Spleen (tissue), 11 donors: ENCODE results near the gene MAMDC2. TPM values are rescaled to one million over a fixed set of nuclear protein-coding genes. Genes with fewer than 3 reads are reported as not detected.

Experiments
- DNase-seq: peaks from one replicate; pipeline ENCODE4 v3.0.0-alpha.2; 2020
- H3K27ac ChIP-seq, 8 donors: fragments of 200-600 bp; sonication (generic) in 7 of 8; 1 replicate in 4 of 8; 2 replicates in 4 of 8; pipeline versions ENCODE4 v1.5.0 to v1.8.0; 2016 to 2021; ENCODE audit warnings: inconsistent platforms in 4 of 8, mild to moderate bottlenecking in 4 of 8, moderate library complexity in 1 of 8
- H3K27me3 ChIP-seq, 7 donors: fragments of 200-600 bp; sonication (generic) in 6 of 7; replicated peaks in 1 of 7; 1 replicate in 4 of 7; 2 replicates in 3 of 7; pipeline versions ENCODE4 v1.5.0 to v1.8.0; 2016 to 2021; ENCODE audit warnings: inconsistent platforms in 3 of 7, mild to moderate bottlenecking in 1 of 7
- H3K36me3 ChIP-seq, 6 donors: fragments of 200-600 bp; sonication (generic) in 5 of 6; 1 replicate in 4 of 6; 2 replicates in 2 of 6; pipeline versions ENCODE4 v1.5.0 to v1.8.0; 2016 to 2021; ENCODE audit warnings: inconsistent platforms in 2 of 6
- H3K4me1 ChIP-seq, 6 donors: fragments of 200-600 bp; sonication (generic) in 5 of 6; 1 replicate in 3 of 6; 2 replicates in 3 of 6; pipeline versions ENCODE4 v1.5.0 to v1.8.0; 2016 to 2021; ENCODE audit warnings: inconsistent platforms in 3 of 6
- H3K4me3 ChIP-seq, 8 donors: fragments of 200-600 bp; sonication (generic) in 7 of 8; 1 replicate in 4 of 8; 2 replicates in 4 of 8; pipeline versions ENCODE4 v1.5.0 to v1.8.0; 2016 to 2021; ENCODE audit warnings: inconsistent platforms in 4 of 8, mild to moderate bottlenecking in 4 of 8, moderate library complexity in 2 of 8
- H3K9me3 ChIP-seq, 8 donors: fragments of 200-600 bp; sonication (generic) in 7 of 8; 1 replicate in 4 of 8; 2 replicates in 4 of 8; pipeline versions ENCODE4 v1.5.0 to v1.8.0; 2016 to 2021; ENCODE audit warnings: inconsistent platforms in 4 of 8
- CTCF ChIP-seq, 11 experiments: fragments of 200-600 bp in 7 of 11; fragments of 450-650 bp in 4 of 11; sonication (generic) in 4 of 11; IDR thresholded peaks in 8 of 11; conservative IDR thresholded peaks in 3 of 11; 1 replicate in 7 of 11; 2 replicates in 4 of 11; pipeline versions ENCODE4 v1.4.0 to v1.8.0; 2016 to 2021; ENCODE audit warnings: antibody characterized with exemption in 11 of 11, inconsistent platforms in 4 of 11, mild to moderate bottlenecking in 1 of 11
- POLR2A ChIP-seq, 3 donors: fragments of 450-650 bp; IDR thresholded peaks; one replicate each; pipeline ENCODE4 v1.5.1; 2017; ENCODE audit warnings: antibody characterized with exemption in 3 of 3, mild to moderate bottlenecking in 1 of 3
- POLR2AphosphoS5 ChIP-seq, 3 donors: sonication (generic); formaldehyde crosslinking; IDR thresholded peaks; one replicate each; pipeline ENCODE4 v1.5.1; 2017; ENCODE audit warnings: antibody characterized with exemption in 3 of 3
- WGBS, 5 donors: extraction: QIAGEN DNeasy Blood & Tissue Kit in 3 of 5; methylation state at CpG; one replicate each; pipeline versions ENCODE4 v1.1.5 to v1.1.7; 2013 to 2018; 5-methylcytosine and 5-hydroxymethylcytosine counted together
- intact Hi-C: fragments of 100-400 bp; cut with DNase I; formaldehyde crosslinking; loops from one replicate; pipeline ENCODE4 v1.15.0; 2023; ENCODE audit warnings: low total_unique reads
- polyA plus RNA-seq, 3 donors: library from polyadenylated mRNA; stranded (reverse); fragments of 200-250 nt; gene quantifications; one replicate each; pipeline ENCODE4 v1.2.1, GENCODE V29; 2013
- total RNA-seq, 7 donors: library from RNA; depleted of rRNA in 3 of 7; stranded (reverse); fragments of >200 nt in 3 of 7; fragmentation: NEBNext Ultra II Directional in 4 of 7; extraction: Animal tissue kit (Norgen Biotek cat#: 25700) in 4 of 7; gene quantifications; one replicate each; pipeline versions ENCODE4 v1.1.0 to v1.2.1, GENCODE V29; 2016 to 2021
- donor health status: healthy with polysubstance abuse.
- donor health status: DM: no; HTN: no; CAD: no; lungs with moderate emphysema.
- donor health status: DM: no; HTN: no; CAD: no.
- donor health status: Bipolar disorder and iron deficiency.
- donor health status: healthy.
- donor health status: DM: no; HTN: no; CAD: no.
- donor health status: DM: yes; HTN: yes; CAD: no.

MAMDC2 gene
- total and polyA plus RNA-seq, 10 donors, result 1.5 to 65.5 (median 14.5) TPM

GRCh38 chr9:70131296-70131695 is 87.6 kb downstream of the MAMDC2 start:
- no peak for DNase-seq
- Histone ChIP-seq H3K4me1 (no peaks in the 10 kb centered on the region), H3K9me3 (no peaks in the 10 kb centered on the region), H3K27me3 (no peaks in the 10 kb centered on the region), H3K36me3 (no peaks in the 10 kb centered on the region), H3K4me3 (no peak overlapping the region), H3K27ac (no peak overlapping the region)
- intact Hi-C loops, result no loop called here
- TF ChIP-seq CTCF (IDR thresholded peaks at IDR 0.05 in 8 of 11, conservative IDR thresholded peaks at IDR 0.05 in 3 of 11), result no peak
- TF ChIP-seq POLR2AphosphoS5 (IDR thresholded peaks at IDR 0.05), result no peak
- TF ChIP-seq POLR2A (IDR thresholded peaks at IDR 0.05), result no peak
- 54 to 73% (median 72%) methylated on average over 1 of the region's 1 CpG for whole genome bisulfite sequencing, 5 donors

GRCh38 chr9:70133253-70134208 is 89.9 kb downstream of the MAMDC2 start:
- Histone ChIP-seq H3K27me3 (no peaks in the 10 kb centered on the region), H3K36me3 (no peaks in the 10 kb centered on the region), H3K27ac (no peak overlapping the region), H3K9me3 (no peaks in the 10 kb centered on the region), H3K4me1 (no peaks in the 10 kb centered on the region), H3K4me3 (no peak overlapping the region)
- TF ChIP-seq POLR2A (IDR thresholded peaks at IDR 0.05) (no peak), POLR2AphosphoS5 (IDR thresholded peaks at IDR 0.05) (no peak), CTCF (IDR thresholded peaks at IDR 0.05 in 8 of 11, conservative IDR thresholded peaks at IDR 0.05 in 3 of 11) (no peak)
- no peak for DNase-seq
- intact Hi-C loops, result no loop called here
- 81 to 90% (median 88%) methylated on average over 6 of the region's 6 CpGs for WGBS, 5 donors

- Histone ChIP-seq H3K27ac (no peak overlapping the region), H3K4me3 (no peak overlapping the region), H3K4me1 (no peaks in the 10 kb centered on the region), H3K36me3 (no peaks in the 10 kb centered on the region), H3K9me3 (no peaks in the 10 kb centered on the region), H3K27me3 (no peaks in the 10 kb centered on the region)
- TF ChIP-seq POLR2AphosphoS5 (IDR thresholded peaks at IDR 0.05) (no peak), CTCF (IDR thresholded peaks at IDR 0.05 in 8 of 11, conservative IDR thresholded peaks at IDR 0.05 in 3 of 11) (no peak)
- no peak for DNase-seq
- WGBS, 5 donors, result 81 to 100% (median 92%) methylated on average over 1 of the region's 1 CpG
- intact Hi-C loops, result no loop called here
These were observed 90.7 kb downstream of the MAMDC2 start for GRCh38 chr9:70134360-70134759.

GRCh38 chr9:70135176-70135575 is 91.5 kb downstream of the MAMDC2 start:
- no peak for DNase-seq
- TF ChIP-seq POLR2A (IDR thresholded peaks at IDR 0.05) (no peak), CTCF (IDR thresholded peaks at IDR 0.05 in 8 of 11, conservative IDR thresholded peaks at IDR 0.05 in 3 of 11) (no peak), POLR2AphosphoS5 (IDR thresholded peaks at IDR 0.05) (no peak)
- H3K36me3 ChIP-seq, result no peaks in the 10 kb centered on the region
- H3K4me1 ChIP-seq, result no peaks in the 10 kb centered on the region
- intact Hi-C loops, result no loop called here
- no peaks in the 10 kb centered on the region for H3K9me3 ChIP-seq
- no peak overlapping the region for H3K4me3 ChIP-seq
- H3K27ac ChIP-seq, result no peak overlapping the region
- no peaks in the 10 kb centered on the region for H3K27me3 ChIP-seq
